Putamen (tissue), 1 donor: ENCODE results near the gene MAP6.
A peak's percentile ranks its signal among the peaks of the same experiment; 100 is the strongest.

Source experiments
- DNase-seq: peaks from one replicate; pipeline ENCODE4 v3.0.0-alpha.2; 2016; ENCODE audit warnings: low spot score

The MAP6 gene

GRCh38 chr11:75667255-75667830 lies 1.5 kb downstream of the MAP6 start:
- peak; percentile 26 for DNase-seq

- DNase-seq, result no peak
Observed at GRCh38 chr11:75665990-75666389, 2.8 kb downstream of the MAP6 start.

GRCh38 chr11:75665126-75665525 lies 3.7 kb downstream of the MAP6 start:
- DNase-seq, result peak; percentile 10

GRCh38 chr11:75664389-75664788 lies 4.4 kb downstream of the MAP6 start:
- DNase-seq, result no peak

- DNase-seq, result no peak
Observed at GRCh38 chr11:75663808-75664207, 5.0 kb downstream of the MAP6 start.

GRCh38 chr11:75659836-75660235 lies 9.0 kb downstream of the MAP6 start:
- DNase-seq, result no peak

GRCh38 chr11:75656044-75656727 lies 12.7 kb downstream of the MAP6 start:
- DNase-seq, result no peak

GRCh38 chr11:75655605-75656004 lies 13.2 kb downstream of the MAP6 start:
- no peak for DNase-seq

- no peak for DNase-seq
Observed at GRCh38 chr11:75654314-75654713, 14.5 kb downstream of the MAP6 start.

GRCh38 chr11:75653532-75653931 lies 15.3 kb downstream of the MAP6 start:
- DNase-seq, result no peak

- no peak for DNase-seq
Observed at GRCh38 chr11:75652936-75653335, 15.9 kb downstream of the MAP6 start.

GRCh38 chr11:75651218-75651617 lies 17.6 kb downstream of the MAP6 start:
- DNase-seq, result no peak

GRCh38 chr11:75650167-75650723 lies 18.6 kb downstream of the MAP6 start:
- no peak for DNase-seq

GRCh38 chr11:75644946-75645345 lies 23.9 kb downstream of the MAP6 start:
- DNase-seq, result no peak

- DNase-seq, result no peak
Observed at GRCh38 chr11:75644370-75644769, 24.5 kb downstream of the MAP6 start.

GRCh38 chr11:75642402-75643113 lies 26.3 kb downstream of the MAP6 start:
- DNase-seq, result no peak

GRCh38 chr11:75639762-75640181 lies 29.1 kb downstream of the MAP6 start:
- peak; percentile 78 for DNase-seq

GRCh38 chr11:75637998-75638397 lies 30.8 kb downstream of the MAP6 start:
- no peak for DNase-seq

- no peak for DNase-seq
Observed at GRCh38 chr11:75635066-75635862, 33.6 kb downstream of the MAP6 start.

- DNase-seq, result no peak
Observed at GRCh38 chr11:75633409-75634066, 35.3 kb downstream of the MAP6 start.

- DNase-seq, result no peak
Observed at GRCh38 chr11:75632962-75633361, 35.9 kb downstream of the MAP6 start.

- no peak for DNase-seq
Observed at GRCh38 chr11:75632450-75632849, 36.4 kb downstream of the MAP6 start.
